ENCODE data around the gene IMMP2L. TPM values are rescaled to one million over a fixed set of nuclear protein-coding genes. Genes with fewer than 3 reads are reported as not detected.

IMMP2L gene
- total RNA-seq, 1 experiment from 2014 or later = 13.6 TPM

GRCh38 chr7:110948280-110948679 lies 614.0 kb downstream of the IMMP2L start:
- TF ChIP-seq ZNF425 (CRISPR knock-in tag; conservative IDR thresholded peaks at IDR 0.05) (no peak), KAT7 (CRISPR knock-in tag; IDR thresholded peaks at IDR 0.05; ENCODE audit: borderline replicate concordance) (no peak), JAZF1 (CRISPR knock-in tag; IDR thresholded peaks at IDR 0.05) (no peak), ZNF671 (CRISPR knock-in tag; IDR thresholded peaks at IDR 0.05) (no peak), IRF1 (CRISPR knock-in tag; IDR thresholded peaks at IDR 0.05) (no peak), USF2 (CRISPR knock-in tag; IDR thresholded peaks at IDR 0.05) (no peak), TEAD4 (CRISPR knock-in tag; IDR thresholded peaks at IDR 0.05) (no peak), AR (CRISPR knock-in tag; IDR thresholded peaks at IDR 0.05) (no peak), TEAD1 (CRISPR knock-in tag; IDR thresholded peaks at IDR 0.05) (no peak)
- ATAC-seq (no peak), DNase-seq (ENCODE audit: low spot score) (no peak)
- no peaks in the 10 kb centered on the region for H3K9me3 Mint-ChIP-seq
- ChIA-PET POLR2A (no interaction called here), CTCF (no interaction called here)
- H3K4me3 Mint-ChIP-seq = no peak overlapping the region
- H3K27ac Mint-ChIP-seq = 0 out of 2 replicates have a peak overlapping the region, but pooled peaks have one; percentile 32
- H3K36me3 Mint-ChIP-seq = no peaks in the 10 kb centered on the region
- peaks cover 30% of the 10 kb centered on the region for H3K4me1 Mint-ChIP-seq
- no peaks in the 10 kb centered on the region for H3K27me3 Mint-ChIP-seq (ENCODE audit: low read depth)

GRCh38 chr7:110947408-110947807 lies 614.9 kb downstream of the IMMP2L start:
- TF ChIP-seq MXD4 (CRISPR knock-in tag; IDR thresholded peaks at IDR 0.05; ENCODE audit: borderline replicate concordance) (no peak), FOXP4 (CRISPR knock-in tag; IDR thresholded peaks at IDR 0.05) (no peak), KAT7 (CRISPR knock-in tag; IDR thresholded peaks at IDR 0.05; ENCODE audit: borderline replicate concordance) (no peak), PRRX2 (CRISPR knock-in tag; IDR thresholded peaks at IDR 0.05) (no peak), SMAD4 (CRISPR knock-in tag; IDR thresholded peaks at IDR 0.05) (no peak), MLX (CRISPR knock-in tag; IDR thresholded peaks at IDR 0.05) (no peak), ZNF219 (CRISPR knock-in tag; IDR thresholded peaks at IDR 0.05; ENCODE audit: borderline replicate concordance) (no peak), ZMAT4 (CRISPR knock-in tag; IDR thresholded peaks at IDR 0.05) (no peak)
- H3K4me3 Mint-ChIP-seq = no peak overlapping the region
- DNase-seq (ENCODE audit: low spot score) (no peak), ATAC-seq (no peak)
- no peaks in the 10 kb centered on the region for H3K36me3 Mint-ChIP-seq
- H3K9me3 Mint-ChIP-seq = no peaks in the 10 kb centered on the region
- H3K27me3 Mint-ChIP-seq (ENCODE audit: low read depth) = no peaks in the 10 kb centered on the region
- no peak overlapping the region for H3K27ac Mint-ChIP-seq
- ChIA-PET CTCF (no interaction called here), POLR2A (no interaction called here)
- peaks cover 31% of the 10 kb centered on the region for H3K4me1 Mint-ChIP-seq

All from WTC11 (cell line).